G401.6 (cell line): ENCODE measurements around the gene SRRD.
"Not testable (repeated sequence)": the region's sequence is repeated elsewhere in the genome, so short reads cannot be mapped to it uniquely, and the experiment has no call there.

Source experiments
- FAIRE-seq: peaks from 2 replicates; lab custom pipeline; 2012; peaks lifted over from hg19 to GRCh38; lab: Jason Lieb, UNC

SRRD gene, protein sequence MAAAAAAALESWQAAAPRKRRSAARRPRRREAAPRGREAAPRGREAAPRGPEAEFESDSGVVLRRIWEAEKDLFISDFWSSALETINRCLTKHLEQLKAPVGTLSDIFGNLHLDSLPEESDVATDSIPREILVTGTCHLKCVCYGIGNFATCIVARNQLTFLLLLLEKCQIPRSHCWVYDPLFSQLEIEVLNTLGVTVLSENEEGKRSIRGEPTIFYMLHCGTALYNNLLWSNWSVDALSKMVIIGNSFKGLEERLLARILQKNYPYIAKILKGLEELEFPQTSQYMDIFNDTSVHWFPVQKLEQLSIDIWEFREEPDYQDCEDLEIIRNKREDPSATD

DNA sequence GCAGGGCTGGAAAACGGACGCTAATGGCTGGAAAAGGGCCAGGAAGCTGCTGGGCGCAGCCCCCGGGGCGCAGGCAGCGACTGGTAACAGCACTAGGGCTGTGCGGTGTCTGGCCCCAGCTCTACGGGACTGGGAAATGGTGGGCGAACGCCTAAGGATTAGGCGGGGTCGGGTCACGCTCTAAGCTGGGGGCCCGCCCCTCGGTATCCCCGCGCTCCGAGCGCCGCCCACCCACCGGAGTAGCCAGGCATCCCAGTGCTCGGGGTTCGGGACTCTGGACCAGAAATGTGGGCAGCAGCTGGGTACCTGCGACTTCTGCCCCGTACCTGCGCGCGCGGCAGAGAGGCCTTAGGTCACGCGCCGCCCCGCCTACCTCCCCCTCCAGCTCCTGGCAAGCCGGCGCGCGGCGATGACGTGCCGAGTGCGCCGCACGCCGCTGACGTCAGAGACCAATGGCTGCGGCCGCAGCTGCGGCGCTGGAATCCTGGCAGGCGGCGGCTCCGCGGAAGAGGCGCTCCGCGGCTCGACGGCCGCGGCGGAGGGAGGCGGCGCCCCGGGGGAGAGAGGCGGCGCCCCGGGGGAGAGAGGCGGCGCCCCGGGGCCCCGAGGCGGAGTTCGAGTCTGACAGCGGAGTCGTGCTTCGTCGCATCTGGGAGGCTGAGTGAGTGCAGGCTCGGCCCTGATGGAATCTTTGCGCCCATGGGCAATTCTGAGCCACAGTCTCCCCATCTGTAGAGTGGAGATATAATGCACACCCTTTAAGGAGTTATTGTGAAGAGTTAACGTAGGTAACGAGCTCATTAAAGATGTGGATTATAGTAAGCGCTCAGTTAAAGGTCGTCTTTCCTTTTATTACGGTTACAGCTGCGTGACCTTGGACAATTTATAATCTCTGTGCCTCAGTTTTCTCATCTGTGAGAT, at the start of gene SRRD, which contains the start of gene HPS4:
TSS of gene SRRD (plus strand) at position 439 of the 921 bp plus-strand sequence. CDS start at position 453, 14 bp downstream.
TSS of gene HPS4 (minus strand) at position 345 of the 921 bp plus-strand sequence. CDS start 2,021 bp downstream, outside the sequence.
- no peak for FAIRE-seq

DNA sequence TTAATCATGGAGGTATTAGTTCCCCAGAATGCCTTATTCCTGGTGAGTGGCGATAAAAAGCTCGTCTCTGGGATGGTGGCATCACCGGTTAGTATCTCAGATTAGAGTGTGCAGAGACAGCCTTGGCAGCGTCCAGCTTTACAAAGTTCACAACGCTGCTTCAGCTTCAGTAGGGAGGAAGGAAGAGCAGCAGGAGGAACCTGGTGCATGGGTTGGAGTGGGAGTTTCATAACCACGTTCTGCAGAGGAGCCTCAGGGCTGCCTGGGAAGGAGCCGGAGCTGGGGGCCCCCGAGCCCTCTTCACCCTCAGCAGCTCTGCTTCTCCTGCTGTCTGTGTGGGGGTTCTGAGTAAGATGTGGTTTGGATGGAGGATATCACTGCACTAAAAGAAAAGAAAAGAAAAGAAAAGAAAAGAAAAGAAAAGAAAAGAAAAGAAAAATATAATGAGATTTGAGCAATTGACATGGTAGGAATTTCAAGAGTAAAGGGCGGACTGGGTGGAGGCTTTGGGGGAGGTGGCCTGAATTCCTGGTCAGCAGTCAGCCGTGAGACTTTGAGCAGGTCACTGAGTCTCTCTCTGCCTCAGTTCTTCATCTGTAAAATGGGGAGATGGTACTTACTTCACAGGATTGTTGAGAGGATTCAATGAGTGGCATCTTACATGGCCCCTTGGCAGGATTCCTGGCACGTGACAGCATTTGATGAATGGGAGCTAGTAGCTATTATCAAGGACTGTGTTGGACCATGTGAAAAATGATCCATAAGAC, 48.2 kb upstream of the SRRD start:
- FAIRE-seq, result no peak

DNA sequence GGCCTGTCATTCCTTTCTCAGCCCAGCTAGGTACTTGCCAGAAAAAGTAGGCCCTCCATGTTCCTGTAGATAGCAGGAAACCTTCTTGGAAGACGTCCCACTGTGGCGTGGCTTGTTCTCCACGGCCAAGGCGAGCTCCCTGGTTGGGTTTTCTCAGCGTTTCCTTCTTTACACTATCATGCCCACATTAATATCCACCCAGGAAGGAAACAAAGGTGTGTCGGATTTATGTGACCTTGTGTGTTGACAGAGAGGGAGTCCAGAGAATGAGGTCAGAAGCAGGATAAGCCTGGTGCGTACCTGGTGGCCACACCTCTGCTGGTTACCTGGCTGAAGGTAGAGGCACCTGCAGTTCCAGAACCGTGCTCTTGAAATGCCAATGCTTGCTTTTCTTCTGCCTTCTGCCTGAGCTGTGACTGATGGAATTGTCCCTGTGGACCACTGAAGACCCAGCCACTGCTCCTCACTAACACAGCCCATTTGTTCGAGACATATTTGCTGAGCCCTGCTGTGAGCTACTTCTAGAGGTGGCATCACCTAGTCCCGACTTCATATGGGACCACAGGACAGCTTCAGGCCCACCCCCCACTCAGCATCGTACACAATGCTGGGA, 46.7 kb upstream of the SRRD start:
- no peak for FAIRE-seq

GRCh38 chr22:26437694-26438392, 45.8 kb upstream of the SRRD start:
- FAIRE-seq, result no peak

DNA sequence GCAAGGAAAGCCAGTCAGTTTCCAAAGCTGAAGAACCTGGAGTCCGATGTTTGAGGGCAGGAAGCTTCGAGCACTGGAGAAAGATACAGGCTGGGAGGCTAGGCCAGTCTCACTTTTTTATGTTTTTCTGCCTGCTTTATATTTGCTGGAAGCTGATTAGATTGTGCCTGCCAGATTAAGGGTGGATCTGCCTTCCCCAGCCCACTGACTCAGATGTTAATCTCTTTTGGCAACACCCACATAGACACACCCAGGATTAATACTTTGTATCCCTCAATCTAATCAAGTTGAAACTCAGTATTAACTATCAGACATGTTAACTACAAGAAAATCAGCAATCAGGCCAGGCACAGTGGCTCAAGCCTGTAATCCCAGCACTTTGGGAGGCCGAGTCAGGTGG, 44.9 kb upstream of the SRRD start:
- not testable (repeated sequence) for FAIRE-seq

DNA sequence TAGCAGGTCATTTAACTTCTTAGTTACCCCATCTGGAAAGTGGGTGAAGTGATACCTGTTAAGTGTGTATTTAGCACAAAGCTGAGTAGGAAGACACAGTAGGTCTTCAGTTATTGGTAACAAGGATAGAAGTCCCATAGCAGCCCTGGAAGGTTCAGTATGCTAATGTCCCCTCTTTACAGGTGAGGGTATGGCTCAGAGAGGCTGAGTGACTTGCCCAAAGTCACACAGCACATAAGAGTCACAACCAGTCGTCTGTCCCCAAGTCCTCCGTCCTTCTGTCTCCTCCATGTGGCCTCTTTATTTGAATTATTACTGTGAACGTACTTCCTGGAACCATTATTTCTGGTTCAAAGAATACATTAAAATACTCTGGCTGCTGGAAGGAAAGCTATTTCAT, 44.1 kb upstream of the SRRD start:
- FAIRE-seq, result no peak

- no peak for FAIRE-seq
Measured at GRCh38 chr22:26442086-26442756, 41.5 kb upstream of the SRRD start.

DNA sequence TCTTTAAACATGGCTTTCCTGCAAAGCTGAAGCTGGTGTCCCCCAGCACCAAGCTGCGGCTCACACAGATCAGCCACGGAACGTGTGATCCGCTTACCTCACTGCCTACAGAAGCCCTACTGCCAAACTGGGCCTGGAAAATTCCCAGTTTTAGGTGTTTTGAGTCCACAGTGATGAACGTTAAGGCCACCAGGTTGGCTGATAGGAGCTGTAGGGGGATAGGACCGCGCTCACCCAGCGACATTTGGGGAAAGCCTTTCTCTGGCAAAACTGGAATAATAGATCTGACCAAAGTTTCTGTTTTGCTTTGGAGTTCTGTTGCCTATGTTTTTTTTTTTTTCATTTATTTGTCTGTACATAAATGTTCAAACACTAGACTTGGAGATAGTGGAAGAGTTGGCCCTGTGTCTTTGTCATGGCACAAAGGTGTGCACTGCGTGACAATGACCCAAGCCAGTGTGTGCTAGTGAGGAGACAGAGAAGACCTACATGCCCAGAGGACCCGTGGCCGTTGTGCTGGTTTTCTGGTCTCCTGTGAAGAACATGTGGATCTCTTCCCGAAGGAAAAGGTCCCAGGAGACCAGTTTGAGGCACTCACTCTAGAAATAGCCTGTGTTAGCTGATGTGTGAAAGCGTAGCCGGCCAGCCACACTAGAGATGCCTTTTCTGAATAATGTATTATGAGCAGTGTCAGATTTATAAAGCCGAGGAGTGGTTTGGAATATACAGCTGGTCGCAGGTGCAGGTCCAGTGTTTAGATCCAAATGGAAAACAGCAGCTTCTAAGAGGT, 39.6 kb upstream of the SRRD start:
- FAIRE-seq, result no peak

- no peak for FAIRE-seq
Measured at GRCh38 chr22:26444777-26445176, 38.9 kb upstream of the SRRD start.

- no peak for FAIRE-seq
Measured at GRCh38 chr22:26445577-26446275, 38.0 kb upstream of the SRRD start.

DNA sequence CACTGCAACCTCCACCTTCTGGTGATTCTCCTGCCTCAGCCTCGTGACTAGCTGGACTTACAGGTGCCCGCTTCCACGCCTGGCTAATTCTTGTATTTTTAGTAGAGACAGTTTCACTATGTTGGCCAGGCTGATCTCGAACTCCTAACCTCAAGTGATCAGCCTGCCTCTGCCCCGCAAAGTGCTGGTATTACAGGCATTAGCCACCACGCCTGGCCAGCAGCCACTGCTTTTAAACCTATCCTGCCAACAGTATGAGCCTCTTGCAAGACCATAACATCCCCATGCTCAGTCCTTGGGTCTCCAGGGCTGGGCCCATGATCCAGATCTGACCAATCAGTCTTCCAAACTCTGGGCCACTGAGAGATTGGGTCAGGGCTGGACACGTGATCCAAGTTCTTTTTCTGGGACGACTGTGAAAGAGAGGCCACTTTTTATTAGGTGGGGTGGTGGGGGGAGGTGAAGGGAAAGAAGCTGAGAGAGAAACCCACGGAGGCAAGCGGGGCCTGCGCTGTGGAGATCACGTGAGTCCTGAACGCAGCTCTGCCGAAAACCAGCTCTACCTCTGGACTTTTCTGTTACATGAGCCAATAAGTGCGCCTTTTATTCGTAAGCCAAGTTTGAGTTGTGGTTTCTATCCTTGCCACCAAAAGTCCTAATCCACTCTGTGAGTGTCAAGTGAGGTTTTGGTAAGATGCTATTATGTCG, 36.7 kb upstream of the SRRD start:
- FAIRE-seq, result no peak

DNA sequence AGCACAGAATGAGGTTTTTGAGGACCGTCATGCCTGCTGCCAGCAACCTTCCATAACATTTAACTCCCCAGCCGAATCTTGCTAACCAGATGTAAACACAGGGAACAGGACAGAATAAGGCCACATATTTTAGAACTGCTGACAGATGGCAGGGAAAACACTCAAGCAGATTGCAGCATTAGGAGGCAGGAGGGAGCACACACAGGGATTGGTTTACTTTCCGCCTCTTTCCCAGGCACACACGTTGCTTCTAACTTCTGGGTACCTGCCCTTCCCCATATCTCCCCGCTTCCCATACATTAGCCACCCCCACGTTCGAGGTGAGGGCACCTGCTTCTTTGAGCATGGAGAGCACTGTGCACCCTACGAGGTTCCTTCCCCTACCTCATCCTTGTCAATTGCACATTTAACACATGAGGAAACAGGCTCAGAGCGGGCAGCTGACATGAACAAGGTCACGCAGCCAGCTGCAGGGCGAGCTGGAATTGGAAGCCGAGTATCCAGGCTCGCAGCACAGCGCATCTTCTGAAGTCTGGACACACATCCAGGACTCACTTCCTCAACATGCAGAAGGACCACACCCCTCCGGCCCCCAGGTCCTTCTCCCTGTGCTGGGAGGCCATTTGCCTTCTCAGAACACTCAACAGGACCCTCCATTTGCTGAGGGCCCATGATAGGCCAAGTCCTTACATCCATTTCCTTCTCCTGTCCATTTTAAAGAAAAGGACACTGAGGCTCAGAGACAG, 35.9 kb upstream of the SRRD start:
- FAIRE-seq, result no peak

DNA sequence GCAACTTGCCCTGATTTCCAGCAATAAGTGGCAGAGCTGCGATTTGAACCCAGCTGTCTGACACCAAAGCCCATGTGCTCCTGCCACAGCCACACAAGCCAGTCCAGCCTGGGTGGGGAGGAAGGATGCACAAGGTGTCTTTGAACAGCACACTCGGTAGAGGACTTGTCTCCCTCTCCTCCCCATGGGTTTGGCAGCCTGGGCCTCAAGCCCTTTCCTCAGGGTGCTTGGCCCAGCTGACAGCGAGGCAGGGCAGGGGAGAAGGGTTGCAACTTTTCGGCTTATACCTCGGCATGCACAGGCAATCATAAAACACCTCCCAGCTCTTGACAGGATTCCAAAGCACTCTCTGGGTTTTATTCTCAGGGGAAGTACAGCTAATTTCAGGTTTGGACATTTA, 35.3 kb upstream of the SRRD start:
- no peak for FAIRE-seq

DNA sequence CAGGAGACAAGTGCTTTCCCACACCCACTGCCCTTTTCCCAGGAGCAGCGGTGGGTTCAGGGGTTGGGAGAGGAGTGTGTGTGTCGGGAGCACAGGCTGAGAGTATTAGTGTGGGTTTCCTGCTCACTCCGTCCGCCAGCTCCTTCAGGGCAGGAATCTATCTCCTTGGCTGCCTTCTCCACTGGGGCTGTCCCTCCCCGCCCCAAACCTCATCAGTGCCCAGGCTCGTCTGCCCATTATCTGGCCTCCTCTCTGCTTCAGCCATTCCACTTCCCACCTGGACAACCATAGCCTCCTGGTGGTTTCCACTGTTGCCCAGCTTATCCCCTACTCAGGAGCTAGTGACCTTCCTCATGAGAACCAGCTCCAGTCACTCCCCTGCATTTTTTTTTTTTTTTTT, 34.7 kb upstream of the SRRD start:
- no peak for FAIRE-seq

GRCh38 chr22:26450453-26451185, 33.1 kb upstream of the SRRD start:
- no peak for FAIRE-seq

DNA sequence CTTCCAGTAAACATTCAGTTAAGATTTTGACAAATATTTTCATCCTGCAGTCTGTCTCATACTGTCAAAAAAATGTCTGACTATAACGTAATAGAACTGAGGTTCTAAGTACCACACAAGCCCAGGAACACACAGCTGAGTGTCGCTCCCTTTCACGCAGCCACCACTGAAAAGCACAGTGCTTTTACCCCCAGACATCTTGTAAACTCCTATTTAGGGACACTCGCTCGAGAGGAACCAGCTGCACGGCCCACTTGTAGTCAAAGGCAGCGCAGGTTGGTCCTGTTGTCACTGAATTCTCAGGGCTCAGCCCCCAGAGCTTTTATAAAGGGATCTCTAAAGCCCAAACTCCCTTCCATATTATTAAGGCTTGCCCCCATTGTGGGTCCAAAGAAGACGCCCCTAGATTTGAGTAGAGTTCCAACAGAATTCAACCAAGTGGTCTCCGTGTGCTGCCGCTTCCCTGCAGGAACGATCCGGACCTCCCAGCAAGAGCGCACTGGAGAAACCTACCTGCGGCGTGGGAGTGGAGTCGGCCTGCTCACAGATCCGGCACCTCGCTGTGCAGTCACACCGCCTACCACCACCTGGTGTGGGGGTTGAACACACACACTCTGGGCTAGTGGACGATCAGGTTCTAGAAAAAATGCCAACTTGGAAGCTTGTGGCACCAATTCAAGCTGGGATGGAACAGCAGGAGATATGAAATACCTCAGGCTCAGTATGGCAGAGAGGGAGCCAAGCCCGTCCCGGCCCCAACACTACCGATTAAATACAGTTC, 31.3 kb upstream of the SRRD start:
- FAIRE-seq, result no peak
